ENCODE data around the gene ERMARD. TPM values are rescaled to one million over a fixed set of nuclear protein-coding genes. Genes with fewer than 3 reads are reported as not detected.

Gene ERMARD
- total RNA-seq, 3 donors from 2014 or later (not counting 1 experiment from before 2014, with no cell fraction given), result 33.9 to 42.2 (median 36.4) TPM

GRCh38 chr6:169811521-169812256 lies 60.3 kb downstream of the ERMARD start:
- peaks cover 2 to 4% of the 10 kb centered on the region in 2 donors for H3K9me3 Mint-ChIP-seq
- H3K4me1 Mint-ChIP-seq, result peaks cover 27 to 30% of the 10 kb centered on the region in 2 donors
- H3K4me1 ChIP-seq (ENCODE audit: control insufficient read depth, insufficient read depth, low read length), result peaks cover 37% of the 10 kb centered on the region
- no peaks in the 10 kb centered on the region for H3K36me3 ChIP-seq (ENCODE audit: control insufficient read depth, insufficient read depth, low read length)
- H3K4me3 Mint-ChIP-seq, result no peak overlapping the region
- peaks cover 10% of the 10 kb centered on the region for H3K9me3 ChIP-seq (ENCODE audit: control insufficient read depth, insufficient read depth, low read length)
- H3K4me3 ChIP-seq (ENCODE audit: low read length), result no peak overlapping the region
- DNase-seq (no peak), ATAC-seq (no peak)
- intact Hi-C loops (cut with micrococcal nuclease), result no loop called here
- H3K36me3 Mint-ChIP-seq, result peaks cover 3% of the 10 kb centered on the region
- H3K27me3 ChIP-seq (ENCODE audit: control insufficient read depth, insufficient read depth, low read length), result peaks cover 13% of the 10 kb centered on the region
- H3K27ac Mint-ChIP-seq, result no peak overlapping the region
- WGBS (ENCODE audit: insufficient coverage), result 90% methylated on average over 18 of the region's 18 CpGs
- H3K27me3 Mint-ChIP-seq (ENCODE audit: low read depth in 2 of 2), result peaks cover 43 to 56% of the 10 kb centered on the region in 2 donors
- no peak overlapping the region for H3K27ac ChIP-seq (ENCODE audit: low read length)
- TF ChIP-seq CTCF (IDR thresholded peaks at IDR 0.05), result no peak

DNA sequence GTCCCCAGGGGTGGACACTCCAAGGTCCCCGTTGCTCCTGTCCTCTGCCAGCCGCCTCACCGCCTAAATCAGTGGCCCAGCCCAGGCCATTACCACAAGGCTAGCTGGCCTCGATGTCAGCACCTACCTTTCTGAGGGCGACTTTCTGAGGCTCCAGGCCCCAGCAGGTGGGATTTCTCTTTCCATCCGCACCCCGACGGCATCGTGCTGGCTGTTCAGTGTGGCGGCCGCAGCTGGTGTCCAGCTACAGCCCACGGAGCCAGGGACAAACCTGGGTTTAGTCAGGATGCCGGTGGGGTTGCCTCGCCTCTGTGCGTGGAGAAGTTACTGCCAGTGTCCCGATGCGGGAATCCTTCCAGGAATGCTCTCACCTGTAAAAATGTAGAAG lies 60.8 kb downstream of the ERMARD start:
- H3K9me3 ChIP-seq (ENCODE audit: control insufficient read depth, insufficient read depth, low read length), result peaks cover 6% of the 10 kb centered on the region
- no peaks in the 10 kb centered on the region for H3K36me3 Mint-ChIP-seq
- H3K27ac ChIP-seq (ENCODE audit: low read length), result no peak overlapping the region
- DNase-seq (no peak), ATAC-seq (no peak)
- H3K27ac Mint-ChIP-seq, result no peak overlapping the region
- 92% methylated on average over 17 of the region's 17 CpGs for WGBS (ENCODE audit: insufficient coverage)
- H3K27me3 ChIP-seq (ENCODE audit: control insufficient read depth, insufficient read depth, low read length), result peaks cover 13% of the 10 kb centered on the region
- peaks cover 0 to under 1% of the 10 kb centered on the region in 2 donors for H3K9me3 Mint-ChIP-seq
- peaks cover 32% of the 10 kb centered on the region for H3K4me1 ChIP-seq (ENCODE audit: control insufficient read depth, insufficient read depth, low read length)
- peaks cover 21 to 25% of the 10 kb centered on the region in 2 donors for H3K4me1 Mint-ChIP-seq
- intact Hi-C loops (cut with micrococcal nuclease), result no loop called here
- H3K4me3 Mint-ChIP-seq, result no peak overlapping the region
- peaks cover 46 to 59% of the 10 kb centered on the region in 2 donors for H3K27me3 Mint-ChIP-seq (ENCODE audit: low read depth in 2 of 2)
- TF ChIP-seq CTCF (IDR thresholded peaks at IDR 0.05), result no peak
- H3K36me3 ChIP-seq (ENCODE audit: control insufficient read depth, insufficient read depth, low read length), result no peaks in the 10 kb centered on the region
- no peak overlapping the region for H3K4me3 ChIP-seq (ENCODE audit: low read length)

GRCh38 chr6:169813969-169814368 lies 62.5 kb downstream of the ERMARD start:
- Histone ChIP-seq H3K27me3 (ENCODE audit: control insufficient read depth, insufficient read depth, low read length) (peaks cover 13% of the 10 kb centered on the region), H3K4me3 (ENCODE audit: low read length) (no peak overlapping the region), H3K27ac (ENCODE audit: low read length) (no peak overlapping the region), H3K4me1 (ENCODE audit: control insufficient read depth, insufficient read depth, low read length) (peaks cover 14% of the 10 kb centered on the region), H3K9me3 (ENCODE audit: control insufficient read depth, insufficient read depth, low read length) (no peaks in the 10 kb centered on the region), H3K36me3 (ENCODE audit: control insufficient read depth, insufficient read depth, low read length) (no peaks in the 10 kb centered on the region)
- intact Hi-C loops (cut with micrococcal nuclease), result no loop called here
- no peak for TF ChIP-seq CTCF (IDR thresholded peaks at IDR 0.05)
- 89% methylated on average over 11 of the region's 11 CpGs for WGBS (ENCODE audit: insufficient coverage)
- Mint-ChIP-seq H3K4me1 (peaks cover 11% of the 10 kb centered on the region in 2 donors), H3K36me3 (no peaks in the 10 kb centered on the region), H3K27me3 (ENCODE audit: low read depth in 2 of 2) (peaks cover 62 to 76% of the 10 kb centered on the region in 2 donors), H3K27ac (no peak overlapping the region), H3K9me3 (no peaks in the 10 kb centered on the region), H3K4me3 (no peak overlapping the region)
- ATAC-seq, result no peak
- no peak for DNase-seq

GRCh38 chr6:169816054-169816453 lies 64.6 kb downstream of the ERMARD start:
- Histone ChIP-seq H3K27ac (ENCODE audit: low read length) (no peak overlapping the region), H3K27me3 (ENCODE audit: control insufficient read depth, insufficient read depth, low read length) (peaks cover 8% of the 10 kb centered on the region), H3K4me1 (ENCODE audit: control insufficient read depth, insufficient read depth, low read length) (no peaks in the 10 kb centered on the region), H3K36me3 (ENCODE audit: control insufficient read depth, insufficient read depth, low read length) (no peaks in the 10 kb centered on the region), H3K4me3 (ENCODE audit: low read length) (no peak overlapping the region), H3K9me3 (ENCODE audit: control insufficient read depth, insufficient read depth, low read length) (no peaks in the 10 kb centered on the region)
- ATAC-seq, result no peak
- H3K36me3 Mint-ChIP-seq, result no peaks in the 10 kb centered on the region
- no peak for TF ChIP-seq CTCF (IDR thresholded peaks at IDR 0.05)
- H3K9me3 Mint-ChIP-seq, result no peaks in the 10 kb centered on the region
- H3K27ac Mint-ChIP-seq, result no peak overlapping the region
- H3K27me3 Mint-ChIP-seq (ENCODE audit: low read depth in 2 of 2), result peaks cover 56 to 68% of the 10 kb centered on the region in 2 donors
- H3K4me3 Mint-ChIP-seq, result no peak overlapping the region
- no peaks in the 10 kb centered on the region for H3K4me1 Mint-ChIP-seq
- WGBS (ENCODE audit: insufficient coverage), result 100% methylated on average over 1 of the region's 2 CpGs
- intact Hi-C loops (cut with micrococcal nuclease), result no loop called here
- DNase-seq, result no peak

Data from natural killer cell (primary cell).